HEK293 (cell line): Measurements from ENCODE around the gene ANGPTL8.

Source experiments
- CTCF ChIP-seq: fragments of 450-650 bp; formaldehyde crosslinking; IDR thresholded peaks from 2 replicates; pipeline ENCODE4 v1.5.1; 2016; ENCODE audit warnings: missing biosample characterization, missing genetic modification characterization
- ZNF596 ChIP-seq: fragments of 450-650 bp; IDR thresholded peaks from 2 replicates; pipeline ENCODE4 v1.5.0; 2018; ENCODE audit warnings: missing biosample characterization, mild to moderate bottlenecking, missing genetic modification characterization, moderate library complexity
- ZNF837 ChIP-seq: fragments of 450-650 bp; formaldehyde crosslinking; IDR thresholded peaks from 2 replicates; pipeline ENCODE4 v1.5.1; 2016; ENCODE audit warnings: missing biosample characterization, missing genetic modification characterization

GRCh38 chr19:11256189-11256588, 16.8 kb downstream of the ANGPTL8 start:
- TF ChIP-seq ZNF596 = no peak
- TF ChIP-seq CTCF = no peak
- no peak for TF ChIP-seq ZNF837
